ENCODE measurements around the gene TLCD2. TPM values are rescaled to one million over a fixed set of nuclear protein-coding genes. Genes with fewer than 3 reads are reported as not detected.
"Not testable (repeated sequence)": the region's sequence is repeated elsewhere in the genome, so short reads cannot be mapped to it uniquely, and the experiment has no call there.

Gene TLCD2
- total RNA-seq, 1 donor from 2014 or later = 4.0 TPM

GRCh38 chr17:1713160-1713877, 3.1 kb upstream of the TLCD2 start:
- no peak for DNase-seq (ENCODE audit: extremely low spot score, unreplicated experiment)
- Mint-ChIP-seq H3K9me3 (no peaks in the 10 kb centered on the region), H3K4me3 (peak overlapping the region; percentile 88), H3K4me1 (ENCODE audit: unreplicated experiment) (peaks cover 24% of the 10 kb centered on the region), H3K27ac (peak overlapping the region; percentile 98), H3K27me3 (no peaks in the 10 kb centered on the region), H3K36me3 (no peaks in the 10 kb centered on the region)
- TF ChIP-seq CTCF (conservative IDR thresholded peaks at IDR 0.05) = no peak

GRCh38 chr17:1712271-1712670, 2.1 kb upstream of the TLCD2 start:
- Mint-ChIP-seq H3K4me1 (ENCODE audit: unreplicated experiment) (peaks cover 24% of the 10 kb centered on the region), H3K27ac (peak overlapping the region; percentile 85), H3K4me3 (peak overlapping the region; percentile 88), H3K27me3 (peaks cover 1% of the 10 kb centered on the region), H3K9me3 (no peaks in the 10 kb centered on the region), H3K36me3 (no peaks in the 10 kb centered on the region)
- no peak for DNase-seq (ENCODE audit: extremely low spot score, unreplicated experiment)
- TF ChIP-seq CTCF (conservative IDR thresholded peaks at IDR 0.05) = no peak

- Mint-ChIP-seq H3K36me3 (no peaks in the 10 kb centered on the region), H3K27me3 (peaks cover 3% of the 10 kb centered on the region), H3K27ac (peak overlapping the region; percentile 85), H3K4me1 (ENCODE audit: unreplicated experiment) (peaks cover 24% of the 10 kb centered on the region), H3K9me3 (no peaks in the 10 kb centered on the region), H3K4me3 (peak overlapping the region; percentile 88)
- DNase-seq (ENCODE audit: extremely low spot score, unreplicated experiment) = no peak
- no peak for TF ChIP-seq CTCF (conservative IDR thresholded peaks at IDR 0.05)
Measured at GRCh38 chr17:1711804-1712203, 1.6 kb upstream of the TLCD2 start.

GRCh38 chr17:1710807-1711553, 803 bp upstream of the TLCD2 start:
- TF ChIP-seq CTCF (conservative IDR thresholded peaks at IDR 0.05) = no peak
- peaks cover 3% of the 10 kb centered on the region for H3K27me3 Mint-ChIP-seq
- peak overlapping the region; percentile 81 for H3K4me3 Mint-ChIP-seq
- H3K27ac Mint-ChIP-seq = peak overlapping the region; percentile 85
- no peaks in the 10 kb centered on the region for H3K9me3 Mint-ChIP-seq
- H3K4me1 Mint-ChIP-seq (ENCODE audit: unreplicated experiment) = peaks cover 24% of the 10 kb centered on the region
- no peak for DNase-seq (ENCODE audit: extremely low spot score, unreplicated experiment)
- H3K36me3 Mint-ChIP-seq = no peaks in the 10 kb centered on the region

GRCh38 chr17:1709403-1709951, 700 bp downstream of the TLCD2 start:
- Mint-ChIP-seq H3K27ac (no peak overlapping the region), H3K4me3 (peak overlapping the region; percentile 72), H3K9me3 (no peaks in the 10 kb centered on the region), H3K4me1 (ENCODE audit: unreplicated experiment) (peaks cover 24% of the 10 kb centered on the region), H3K36me3 (no peaks in the 10 kb centered on the region), H3K27me3 (peaks cover 13% of the 10 kb centered on the region)
- DNase-seq (ENCODE audit: extremely low spot score, unreplicated experiment) = no peak
- no peak for TF ChIP-seq CTCF (conservative IDR thresholded peaks at IDR 0.05)

GRCh38 chr17:1708791-1709346, 1.3 kb downstream of the TLCD2 start:
- peak overlapping the region; percentile 72 for H3K4me3 Mint-ChIP-seq
- H3K4me1 Mint-ChIP-seq (ENCODE audit: unreplicated experiment) = peaks cover 19% of the 10 kb centered on the region
- H3K36me3 Mint-ChIP-seq; DNase-seq (ENCODE audit: extremely low spot score, unreplicated experiment); H3K9me3 Mint-ChIP-seq; H3K27ac Mint-ChIP-seq: not testable (repeated sequence)
- H3K27me3 Mint-ChIP-seq = peaks cover 13% of the 10 kb centered on the region
